Kidney epithelial cell (primary cell): ENCODE results near the gene CHAT. TPM values are rescaled to one million over a fixed set of nuclear protein-coding genes. Genes with fewer than 3 reads are reported as not detected.

ENCODE experiments used
- DNase-seq: peaks from one replicate; pipeline ENCODE4 v3.0.0-alpha.2; 2010; ENCODE audit warnings: low read depth
- H3K27me3 ChIP-seq: 2 replicates; pipeline ENCODE4 v1.6.0; 2011; ENCODE audit warnings: low read length; ENCODE audit not compliant: control insufficient read depth, insufficient read depth
- H3K36me3 ChIP-seq: 2 replicates; pipeline ENCODE4 v1.5.1; 2011; ENCODE audit warnings: low read length; ENCODE audit not compliant: control insufficient read depth, insufficient read depth
- H3K4me3 ChIP-seq: 2 replicates; pipeline ENCODE4 v1.5.1; 2011; ENCODE audit warnings: low read depth, mild to moderate bottlenecking, control low read depth, low read length
- CTCF ChIP-seq: IDR thresholded peaks from 2 replicates; pipeline ENCODE4 v1.5.1; 2011; ENCODE audit warnings: mild to moderate bottlenecking, moderate library complexity, low read length, control low read depth, inconsistent platforms; ENCODE audit not compliant: insufficient read depth, poor library complexity, severe bottlenecking
- total RNA-seq: library from RNA; depleted of rRNA; stranded (reverse); fragments of >200 nt; gene quantifications from 2 replicates; pipeline ENCODE4 v1.2.3, GENCODE V29; 2015

The CHAT gene
- total RNA-seq, 1 donor from 2014 or later, result not detected

GRCh38 chr10:49619613-49620012, 5.8 kb downstream of the CHAT start:
- no peak overlapping the region for H3K4me3 ChIP-seq
- H3K27me3 ChIP-seq, result peaks cover 42% of the 10 kb centered on the region
- no peaks in the 10 kb centered on the region for H3K36me3 ChIP-seq
- no peak for DNase-seq
- no peak for TF ChIP-seq CTCF

DNA sequence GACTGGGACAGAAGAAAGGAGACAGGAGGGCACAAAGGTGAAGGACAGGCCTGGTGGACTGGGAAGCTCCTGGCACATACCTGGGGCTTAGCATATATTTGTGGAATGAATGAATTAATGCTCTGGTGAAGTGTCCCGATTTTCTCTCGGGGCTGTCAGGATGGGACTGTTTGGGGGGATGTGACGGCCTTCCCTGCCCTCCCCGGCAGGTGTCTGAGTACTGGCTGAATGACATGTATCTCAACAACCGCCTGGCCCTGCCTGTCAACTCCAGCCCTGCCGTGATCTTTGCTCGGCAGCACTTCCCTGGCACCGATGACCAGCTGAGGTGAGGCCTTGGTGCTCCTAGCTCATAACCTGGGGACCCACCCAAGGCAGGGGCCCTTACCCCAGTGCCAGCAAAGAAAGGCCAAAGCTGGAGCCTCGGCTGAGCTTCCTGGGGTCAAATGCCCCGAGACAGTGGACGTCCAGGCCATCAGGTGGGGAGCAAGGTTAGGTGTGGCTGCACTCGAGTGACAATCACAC, 6.5 kb downstream of the CHAT start:
- H3K27me3 ChIP-seq, result peaks cover 35% of the 10 kb centered on the region
- H3K4me3 ChIP-seq, result no peak overlapping the region
- no peak for DNase-seq
- TF ChIP-seq CTCF, result no peak
- H3K36me3 ChIP-seq, result no peaks in the 10 kb centered on the region

DNA sequence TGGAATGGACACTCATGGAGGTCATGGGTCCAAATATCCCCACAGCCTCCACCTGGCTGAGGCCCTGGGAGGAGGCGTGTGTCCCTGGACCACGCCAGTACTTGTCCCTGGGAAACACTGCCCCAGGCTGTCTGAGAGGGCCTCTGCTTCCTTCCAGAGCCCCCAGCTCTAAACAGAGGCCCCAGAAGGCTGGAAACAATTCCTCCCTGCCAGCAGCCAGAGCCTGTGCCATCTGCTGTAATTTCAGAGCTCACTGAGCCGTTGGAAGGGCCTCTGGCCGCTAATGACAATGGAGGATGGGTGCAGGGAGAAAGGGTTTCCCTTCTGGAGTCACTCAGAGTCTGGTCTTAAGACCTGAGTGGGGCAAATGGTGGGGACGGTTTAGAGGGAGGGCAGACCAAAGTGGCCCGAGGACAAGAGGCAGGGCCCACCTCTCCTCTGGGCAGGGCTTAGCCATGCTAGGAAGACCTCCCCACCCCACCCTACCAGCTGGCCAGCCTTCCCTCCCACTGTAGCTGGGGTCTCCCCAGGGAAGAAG, 7.1 kb downstream of the CHAT start:
- H3K36me3 ChIP-seq, result no peaks in the 10 kb centered on the region
- H3K4me3 ChIP-seq, result no peak overlapping the region
- H3K27me3 ChIP-seq, result peaks cover 29% of the 10 kb centered on the region

DNA sequence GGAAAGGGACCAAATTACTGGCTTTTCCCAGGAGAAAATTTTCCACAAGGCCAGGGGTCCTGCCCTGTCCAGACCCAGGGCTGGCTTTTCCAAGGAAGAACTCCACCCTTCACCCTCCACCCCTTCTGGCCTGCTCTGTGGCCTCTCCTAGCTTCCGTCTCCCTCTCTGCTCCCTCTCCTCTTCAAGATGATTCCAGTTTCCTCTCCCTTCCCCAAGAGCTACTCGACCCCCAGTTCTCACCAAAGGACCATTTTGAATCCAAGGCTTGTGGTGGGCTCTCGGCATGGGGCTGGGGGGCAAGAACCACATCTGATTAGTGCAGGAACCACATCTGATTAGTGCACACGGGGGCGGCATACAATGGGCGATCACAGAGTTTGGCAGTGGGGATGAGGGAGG, 7.7 kb downstream of the CHAT start:
- DNase-seq, result no peak
- Histone ChIP-seq H3K36me3 (no peaks in the 10 kb centered on the region), H3K27me3 (peaks cover 23% of the 10 kb centered on the region), H3K4me3 (no peak overlapping the region)
- no peak for TF ChIP-seq CTCF

More for the DNA sequence above, 7.1 kb downstream of the CHAT start:
- DNase-seq, result no peak
- TF ChIP-seq CTCF, result no peak

GRCh38 chr10:49622426-49623425, 8.9 kb downstream of the CHAT start:
- DNase-seq, result no peak
- no peaks in the 10 kb centered on the region for H3K36me3 ChIP-seq
- peaks cover 16% of the 10 kb centered on the region for H3K27me3 ChIP-seq
- TF ChIP-seq CTCF, result no peak
- H3K4me3 ChIP-seq, result no peak overlapping the region
